B cell (primary cell): ENCODE results near the gene PNKD.

Experiments
- CTCF ChIP-seq: fragments of 200-600 bp; IDR thresholded peaks from one replicate; pipeline ENCODE4 v1.8.0; 2022; ENCODE audit warnings: antibody characterized with exemption, mild to moderate bottlenecking
- EZH2 ChIP-seq: IDR thresholded peaks from 2 replicates; pipeline ENCODE4 v1.6.1; 2012; ENCODE audit warnings: borderline replicate concordance, low read depth, mild to moderate bottlenecking, moderate library complexity, low read length; ENCODE audit not compliant: insufficient read depth, poor library complexity, severe bottlenecking

GRCh38 chr2:218272531-218273212, 2.4 kb downstream of the PNKD start:
- TF ChIP-seq EZH2 (no peak), CTCF (peak; percentile 87)
